HG03159 (cell line): Measurements from ENCODE around the gene NTN1.

Experiments
- ATAC-seq: cut with Tn5 transposase; IDR thresholded peaks from one replicate; pipeline ENCODE4 v1.9.1; 2021; ENCODE audit warnings: mild to moderate bottlenecking, moderate library complexity; ENCODE audit not compliant: unreplicated experiment

NTN1 gene

DNA sequence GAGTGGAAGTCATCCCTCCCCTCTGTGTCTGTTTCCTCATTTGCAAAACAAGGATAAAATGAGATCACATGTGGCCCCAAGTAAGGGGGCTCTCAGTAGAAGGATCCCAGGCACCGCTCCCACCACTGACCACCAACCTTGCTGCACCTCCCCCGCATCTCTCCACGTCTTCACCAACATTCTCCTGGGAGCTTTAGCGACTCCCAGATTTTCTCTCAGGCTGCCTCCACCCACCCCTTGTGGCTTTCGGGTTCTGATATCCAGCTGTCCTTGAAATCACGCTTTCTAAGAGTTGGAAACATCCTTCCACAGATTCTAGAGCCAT lies 16.4 kb upstream of the NTN1 start:
- no peak for ATAC-seq

DNA sequence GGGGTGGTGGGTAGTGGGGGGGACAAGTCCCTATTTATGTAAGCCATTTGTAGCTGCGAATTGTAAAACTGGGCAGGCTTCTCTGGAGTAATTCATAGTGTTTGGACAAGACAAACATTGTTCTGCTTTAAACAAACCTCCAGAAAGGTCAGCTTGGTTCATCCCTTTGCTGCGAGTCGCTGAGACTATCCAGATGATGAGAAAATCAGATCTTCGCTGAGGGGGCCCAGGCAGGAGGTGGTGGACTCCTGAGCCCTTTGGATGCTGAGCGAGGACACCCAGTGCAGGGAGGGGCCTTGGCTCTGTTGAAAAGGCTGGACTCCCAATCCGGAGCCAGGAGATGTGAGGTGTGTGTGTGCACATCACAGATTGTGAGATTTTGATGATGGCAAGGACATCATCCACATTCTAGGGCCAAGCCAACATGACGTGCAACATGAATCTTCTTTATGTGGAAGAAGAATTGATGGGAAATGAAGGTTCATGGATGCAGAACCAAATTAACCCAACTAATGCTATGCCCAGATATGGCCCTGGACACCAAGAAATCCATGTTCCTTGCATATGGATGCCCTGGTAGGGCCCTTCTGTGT lies 15.0 kb upstream of the NTN1 start:
- ATAC-seq, result no peak

DNA sequence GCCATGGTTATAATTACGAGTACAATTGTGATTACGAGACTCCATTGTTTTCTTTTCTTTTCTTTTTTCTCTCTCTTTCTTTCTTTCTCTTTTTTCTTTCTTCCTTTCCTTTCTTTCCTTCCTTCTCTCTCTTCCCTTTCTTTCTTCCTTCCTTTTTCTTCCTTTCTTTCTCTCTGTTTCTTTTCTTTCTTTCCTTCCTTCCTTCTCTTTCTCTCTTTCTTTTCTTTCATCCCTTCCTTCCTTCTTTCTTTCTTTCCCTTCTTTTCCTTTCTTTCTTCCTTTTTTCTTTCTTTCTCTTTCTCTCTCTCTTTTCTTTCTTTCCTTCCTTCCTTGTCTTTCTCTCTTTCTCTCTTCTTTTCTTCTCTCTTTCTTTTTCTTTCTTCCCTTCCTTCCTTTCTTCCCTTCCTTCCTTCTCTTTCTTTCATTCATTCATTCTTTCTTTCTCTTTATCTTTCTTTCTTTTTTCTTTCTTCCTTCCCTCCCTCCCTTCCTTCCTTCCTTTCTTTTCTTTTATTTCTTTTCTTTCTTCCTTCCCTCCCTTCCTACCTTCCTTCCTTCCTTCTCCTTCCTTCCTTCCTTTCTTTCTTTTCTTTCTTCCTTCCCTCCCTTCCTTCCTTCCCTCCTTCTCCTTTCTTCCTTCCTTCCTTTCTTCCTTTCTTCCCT lies 14.1 kb upstream of the NTN1 start:
- no peak for ATAC-seq

DNA sequence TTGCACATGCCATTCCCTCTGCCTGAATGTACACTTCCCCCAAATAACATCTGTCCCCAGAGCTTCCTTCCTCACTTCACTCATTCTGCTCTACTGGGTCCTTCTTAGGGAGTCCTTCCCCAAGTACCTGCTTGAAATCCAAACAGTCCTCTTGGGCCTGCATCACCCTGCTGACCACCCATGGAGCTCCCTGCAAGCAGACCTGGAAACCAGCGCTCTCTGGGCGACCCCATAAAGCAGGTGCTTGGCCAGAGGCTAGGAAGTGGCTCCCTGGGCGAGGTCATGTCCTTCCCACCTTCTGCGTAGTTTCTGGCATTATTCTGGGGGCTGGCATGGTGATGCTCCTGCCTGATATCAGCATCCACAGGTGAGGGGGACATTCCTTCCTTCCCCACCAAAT lies 12.2 kb upstream of the NTN1 start:
- ATAC-seq, result no peak

DNA sequence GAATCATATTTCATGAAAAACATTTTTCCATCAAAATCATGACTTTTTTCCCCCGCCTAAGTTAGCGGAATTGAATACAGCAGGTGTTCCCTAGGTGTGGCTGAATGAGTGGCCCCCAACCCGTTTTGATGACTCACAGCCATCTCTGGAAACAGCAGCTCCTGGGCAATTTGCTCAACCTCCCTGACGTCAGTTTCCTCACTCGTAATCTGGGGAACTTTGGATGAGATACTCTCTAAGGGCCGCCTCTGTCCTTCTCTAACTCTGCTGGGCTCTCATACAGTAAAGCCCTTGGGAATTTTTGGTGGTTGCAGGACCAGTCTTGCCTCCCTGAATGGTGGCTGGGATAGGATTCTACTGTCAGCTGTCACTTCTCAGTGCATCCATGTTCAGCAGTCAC lies 11.6 kb upstream of the NTN1 start:
- no peak for ATAC-seq

DNA sequence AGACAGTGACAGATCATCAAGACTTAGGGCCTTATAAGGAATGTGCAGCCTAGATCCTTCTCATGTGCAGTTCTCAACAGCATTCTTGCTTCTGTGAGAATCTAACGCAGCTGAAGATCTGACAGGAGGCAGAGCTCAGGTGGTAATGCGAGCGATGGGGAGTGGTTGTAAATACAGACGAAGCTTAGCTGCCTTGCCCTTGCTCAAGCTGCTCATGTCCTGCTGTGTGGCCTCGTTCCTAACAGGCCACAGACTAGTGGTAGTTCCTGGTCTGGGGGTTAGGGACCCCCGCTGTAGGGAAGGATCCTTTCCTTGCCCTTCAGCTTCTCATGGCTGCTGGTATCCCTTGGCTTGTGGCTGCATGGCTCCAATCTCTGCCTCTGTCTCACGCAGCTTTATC lies 10.3 kb upstream of the NTN1 start:
- no peak for ATAC-seq

DNA sequence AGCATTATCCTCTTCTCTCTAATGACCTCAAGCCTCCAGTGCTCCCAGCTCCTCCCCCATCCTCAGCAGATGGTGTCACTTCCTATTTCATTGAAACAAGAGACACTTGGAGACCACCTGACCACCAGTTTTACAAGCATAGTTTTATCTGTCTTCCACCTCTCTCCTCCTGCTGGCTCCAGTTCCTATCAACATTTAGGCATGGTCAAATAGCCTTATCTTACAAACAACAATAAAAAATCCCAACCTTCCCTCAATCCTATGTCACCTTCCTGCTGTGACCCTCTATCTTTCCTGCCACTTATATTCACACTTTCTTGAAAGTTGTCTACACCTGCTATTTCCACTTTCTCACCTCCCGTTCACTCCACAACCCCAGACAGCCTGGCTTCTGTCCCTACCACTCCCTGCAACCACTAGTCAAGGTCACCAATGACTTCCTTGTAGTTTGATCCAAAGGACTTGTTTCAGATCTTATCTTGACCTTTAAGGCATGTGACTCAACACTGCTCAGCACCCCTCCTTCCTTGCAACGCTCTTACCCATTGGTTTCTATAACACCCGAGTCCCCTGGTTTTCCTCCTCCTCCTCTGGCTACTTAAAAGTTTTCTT lies 4.3 kb upstream of the NTN1 start:
- ATAC-seq, result no peak

DNA sequence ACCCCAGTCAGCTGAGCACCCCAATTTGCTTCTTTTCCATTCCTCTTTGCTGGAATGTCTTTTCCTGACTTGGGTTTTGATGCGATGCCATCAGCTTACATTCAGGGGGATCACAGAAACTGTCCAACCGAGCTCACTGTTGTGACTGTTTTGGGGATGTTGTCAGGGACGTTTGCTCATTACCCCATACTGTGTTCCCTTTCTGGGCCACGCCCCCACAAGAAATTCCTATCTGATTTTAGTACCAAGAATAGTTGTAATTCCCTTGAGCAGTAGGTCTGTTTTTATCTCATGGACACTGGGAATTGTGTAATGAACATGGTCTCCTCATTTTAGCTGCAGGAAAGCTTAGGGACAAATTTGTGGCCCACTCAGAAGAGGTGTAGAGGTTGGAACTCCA lies 2.6 kb upstream of the NTN1 start:
- ATAC-seq, result no peak

DNA sequence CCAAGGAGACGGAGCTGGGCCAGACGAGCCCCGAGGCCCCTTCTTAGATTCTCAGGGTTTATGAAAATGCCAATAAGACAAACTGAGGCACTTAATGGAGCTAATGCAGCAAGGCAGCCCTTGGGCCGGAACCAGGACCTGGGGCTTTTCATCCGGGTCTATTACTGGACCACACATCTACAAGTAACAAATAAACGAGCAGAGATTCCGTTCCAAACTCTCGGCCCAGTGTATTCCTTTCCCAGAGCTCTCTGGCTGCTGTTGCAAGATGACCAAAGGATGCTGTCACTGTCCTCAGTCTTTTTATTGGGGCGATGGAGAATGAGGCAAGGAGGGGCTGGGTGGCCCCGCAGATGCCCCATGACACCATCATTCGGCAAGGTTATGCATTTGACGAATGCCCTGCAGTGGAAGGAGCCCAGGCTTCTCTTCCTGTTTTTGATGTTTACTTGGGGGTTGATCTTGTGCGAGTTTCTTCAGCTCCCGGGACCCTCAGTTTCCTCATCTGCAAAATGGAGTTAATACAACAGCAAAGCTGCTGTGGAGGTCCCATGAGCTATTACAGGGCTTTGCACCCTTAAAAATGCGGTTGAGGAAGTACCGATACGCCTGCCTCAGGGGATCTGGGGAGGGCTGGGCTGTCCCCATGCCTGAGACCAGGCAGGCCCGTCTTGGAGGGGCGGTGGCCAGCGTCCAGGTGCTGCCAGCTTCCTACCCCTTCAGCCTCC lies 1.1 kb upstream of the NTN1 start:
- ATAC-seq, result no peak

DNA sequence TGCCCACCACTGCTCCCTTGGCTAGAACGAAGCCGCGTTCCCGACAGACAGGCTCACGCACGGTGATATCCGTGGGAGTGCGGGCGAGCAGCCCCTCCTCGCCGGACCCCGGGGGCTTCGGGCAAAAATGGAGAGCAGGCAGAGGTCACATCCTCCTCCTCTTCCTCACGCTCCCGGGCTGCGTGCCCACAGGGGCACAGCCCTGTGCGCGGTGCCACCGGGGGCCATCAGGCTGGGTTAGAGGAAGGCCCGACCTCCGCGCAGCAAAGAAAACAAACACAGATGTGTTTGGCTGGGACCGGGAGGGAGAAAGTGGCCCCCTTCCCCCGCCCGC lies 519 bp upstream of the NTN1 start:
- ATAC-seq, result no peak

DNA sequence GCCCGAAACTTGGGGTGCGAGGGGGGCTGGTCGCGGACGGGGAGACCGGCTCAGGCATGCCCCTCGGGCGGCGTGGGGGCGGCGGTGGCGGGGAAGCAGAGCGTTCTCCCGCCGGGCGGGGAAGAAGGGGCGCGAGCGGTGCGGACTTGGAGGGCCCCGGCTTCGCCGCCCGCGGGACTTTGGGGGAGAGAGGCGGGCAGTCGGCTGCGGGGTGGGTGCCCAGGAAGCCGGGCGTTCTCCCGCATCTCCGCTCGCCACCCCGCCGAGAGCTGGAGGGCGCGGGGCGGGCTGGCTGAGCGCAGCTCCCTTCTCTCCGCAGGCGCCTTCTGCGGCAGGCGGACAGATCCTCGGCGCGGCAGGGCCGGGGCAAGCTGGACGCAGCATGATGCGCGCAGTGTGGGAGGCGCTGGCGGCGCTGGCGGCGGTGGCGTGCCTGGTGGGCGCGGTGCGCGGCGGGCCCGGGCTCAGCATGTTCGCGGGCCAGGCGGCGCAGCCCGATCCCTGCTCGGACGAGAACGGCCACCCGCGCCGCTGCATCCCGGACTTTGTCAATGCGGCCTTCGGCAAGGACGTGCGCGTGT lies 772 bp downstream of the NTN1 start:
- ATAC-seq, result no peak

DNA sequence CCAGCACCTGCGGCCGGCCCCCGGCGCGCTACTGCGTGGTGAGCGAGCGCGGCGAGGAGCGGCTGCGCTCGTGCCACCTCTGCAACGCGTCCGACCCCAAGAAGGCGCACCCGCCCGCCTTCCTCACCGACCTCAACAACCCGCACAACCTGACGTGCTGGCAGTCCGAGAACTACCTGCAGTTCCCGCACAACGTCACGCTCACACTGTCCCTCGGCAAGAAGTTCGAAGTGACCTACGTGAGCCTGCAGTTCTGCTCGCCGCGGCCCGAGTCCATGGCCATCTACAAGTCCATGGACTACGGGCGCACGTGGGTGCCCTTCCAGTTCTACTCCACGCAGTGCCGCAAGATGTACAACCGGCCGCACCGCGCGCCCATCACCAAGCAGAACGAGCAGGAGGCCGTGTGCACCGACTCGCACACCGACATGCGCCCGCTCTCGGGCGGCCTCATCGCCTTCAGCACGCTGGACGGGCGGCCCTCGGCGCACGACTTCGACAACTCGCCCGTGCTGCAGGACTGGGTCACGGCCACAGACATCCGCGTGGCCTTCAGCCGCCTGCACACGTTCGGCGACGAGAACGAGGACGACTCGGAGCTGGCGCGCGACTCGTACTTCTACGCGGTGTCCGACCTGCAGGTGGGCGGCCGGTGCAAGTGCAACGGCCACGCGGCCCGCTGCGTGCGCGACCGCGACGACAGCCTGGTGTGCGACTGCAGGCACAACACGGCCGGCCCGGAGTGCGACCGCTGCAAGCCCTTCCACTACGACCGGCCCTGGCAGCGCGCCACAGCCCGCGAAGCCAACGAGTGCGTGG lies 1.5 kb downstream of the NTN1 start:
- ATAC-seq, result no peak

DNA sequence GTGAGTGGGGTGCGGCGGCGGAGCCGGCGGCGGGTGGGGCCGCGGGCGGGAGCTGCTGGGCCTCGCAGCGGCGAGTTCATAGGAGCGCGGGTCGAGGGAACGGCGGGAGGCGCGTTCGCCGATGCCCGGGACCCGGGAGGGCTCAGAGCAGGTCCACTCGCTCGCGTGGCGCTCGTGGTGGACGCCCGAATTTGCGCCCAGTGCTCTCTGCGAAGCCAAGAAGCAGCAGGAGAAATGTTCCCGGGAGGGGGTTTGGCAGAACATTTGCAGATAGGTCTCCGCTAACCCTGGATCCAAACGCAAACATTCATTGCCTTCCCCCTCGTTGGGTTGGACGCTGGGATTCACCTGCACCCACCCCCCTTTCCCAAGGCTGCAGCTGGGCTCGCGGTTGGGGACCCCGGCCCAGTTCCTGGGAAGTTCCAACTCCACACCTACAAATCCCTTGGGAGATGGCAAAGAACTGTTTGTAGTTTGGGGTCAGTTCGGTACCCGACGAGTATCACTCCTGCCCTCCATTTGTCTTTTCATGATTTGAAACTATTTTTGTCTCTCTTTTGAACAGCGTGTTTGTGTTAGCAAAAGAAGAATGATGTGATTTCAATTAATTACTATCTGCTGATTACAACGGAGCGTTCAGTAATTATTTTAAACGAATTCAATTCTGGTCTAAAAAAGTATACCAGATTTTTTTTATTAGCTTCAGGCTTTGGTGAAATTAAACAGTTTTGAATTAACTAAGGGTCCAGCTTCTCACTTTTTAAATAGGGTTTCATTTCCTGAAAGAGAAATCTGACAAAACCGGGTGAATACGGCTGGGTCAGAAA lies 2.3 kb downstream of the NTN1 start:
- ATAC-seq, result no peak

DNA sequence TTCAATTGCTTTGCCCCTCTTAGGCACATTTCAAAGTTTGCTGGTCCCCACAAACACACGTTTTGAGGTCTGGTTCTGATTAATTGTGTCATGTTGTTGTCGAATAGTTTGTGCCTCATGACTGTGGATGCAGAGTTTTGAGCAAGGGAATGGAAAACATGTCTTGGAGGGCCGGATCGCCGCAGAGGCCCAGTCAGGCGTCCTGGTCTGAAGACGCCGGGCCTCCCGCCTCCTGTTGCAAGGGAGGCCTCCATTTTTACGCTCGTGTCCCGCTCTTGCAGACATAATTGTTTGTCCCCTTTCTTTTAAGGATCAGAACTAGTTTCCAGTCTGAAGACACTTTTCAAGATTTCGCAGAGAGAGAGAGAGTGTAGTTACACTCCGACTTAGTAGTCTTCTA lies 3.2 kb downstream of the NTN1 start:
- no peak for ATAC-seq

DNA sequence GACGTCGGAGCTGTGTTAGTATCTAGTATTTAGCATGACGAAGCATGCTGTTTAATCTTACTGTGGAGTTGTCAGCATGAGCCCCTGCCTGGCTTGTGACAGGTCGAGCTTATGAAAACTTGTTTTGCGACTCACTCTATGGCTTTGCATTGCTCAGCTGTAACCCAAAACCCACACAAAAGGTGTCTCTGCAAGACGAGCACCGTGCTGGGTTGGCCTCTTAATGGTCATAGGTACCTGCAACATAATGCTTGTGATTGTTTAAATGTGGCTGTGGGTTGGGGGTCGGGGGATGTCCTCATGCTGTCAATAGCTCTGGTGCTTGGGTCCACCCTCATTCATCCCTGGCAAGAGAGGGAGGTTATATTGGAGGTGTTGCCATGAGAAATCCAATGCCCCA lies 5.4 kb downstream of the NTN1 start:
- ATAC-seq, result no peak

DNA sequence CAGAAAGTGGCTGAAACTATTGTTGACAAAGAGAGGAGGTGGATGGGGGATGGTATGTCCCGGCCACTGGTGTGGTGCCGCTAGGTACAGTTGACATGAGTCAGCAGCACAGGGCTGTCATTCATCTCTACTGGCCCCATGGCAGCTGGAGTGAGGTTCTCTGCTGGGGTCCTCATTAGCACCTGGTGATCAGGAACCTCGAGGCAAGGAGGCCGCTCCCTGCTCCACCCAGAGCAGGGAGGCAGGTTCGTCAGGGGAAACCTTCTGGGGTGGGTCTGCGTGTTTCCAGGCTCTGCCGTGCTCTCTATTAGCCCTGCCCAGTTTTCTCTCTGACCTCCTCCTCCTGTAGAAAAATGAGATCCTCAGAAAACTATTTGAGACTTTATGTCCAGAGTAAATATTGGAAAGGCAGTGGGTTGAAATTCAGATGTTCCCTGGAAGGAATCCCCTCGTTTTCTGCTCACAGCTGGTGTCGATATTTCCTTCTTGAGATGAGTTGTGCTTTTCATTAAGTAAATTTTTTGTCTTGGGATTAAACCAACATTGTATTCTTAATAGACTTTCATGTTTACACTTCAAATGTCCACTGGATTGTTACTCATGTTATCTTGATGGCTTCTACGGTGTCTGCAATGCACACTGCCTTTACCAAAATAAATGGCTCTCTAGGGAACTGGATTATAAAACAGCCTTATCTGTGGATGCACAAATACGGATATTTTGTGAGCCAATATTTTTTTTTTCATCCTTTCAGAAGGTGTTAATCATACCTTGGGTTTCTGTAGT lies 7.1 kb downstream of the NTN1 start:
- no peak for ATAC-seq

DNA sequence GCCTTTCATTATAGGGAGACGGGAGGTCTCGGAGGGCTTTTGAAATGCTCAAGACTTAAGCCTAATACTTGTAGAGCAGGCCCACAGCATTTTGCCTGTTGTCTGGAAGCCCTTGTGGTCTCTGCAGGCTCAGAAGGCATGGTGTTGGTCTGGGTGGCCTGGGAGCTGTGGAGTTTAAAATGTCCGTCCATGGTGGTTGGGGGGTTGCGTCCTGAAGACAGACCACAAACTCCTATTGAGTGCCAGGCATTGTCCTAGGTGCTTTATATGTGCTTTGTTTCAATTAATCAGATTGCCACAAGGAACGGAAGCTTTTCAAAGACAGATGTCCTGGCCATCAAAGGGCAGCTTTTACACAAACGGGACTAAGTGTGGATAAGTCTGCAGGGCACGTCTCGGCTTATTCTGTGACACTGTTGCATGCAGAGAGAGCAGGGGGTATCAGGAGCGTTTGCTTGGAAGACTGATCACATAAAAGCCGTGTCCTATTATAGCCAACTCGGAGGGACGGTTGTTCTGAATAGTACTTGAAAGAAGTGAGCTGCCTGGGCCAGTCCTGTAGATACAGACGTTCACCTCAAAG lies 7.8 kb downstream of the NTN1 start:
- ATAC-seq, result no peak

DNA sequence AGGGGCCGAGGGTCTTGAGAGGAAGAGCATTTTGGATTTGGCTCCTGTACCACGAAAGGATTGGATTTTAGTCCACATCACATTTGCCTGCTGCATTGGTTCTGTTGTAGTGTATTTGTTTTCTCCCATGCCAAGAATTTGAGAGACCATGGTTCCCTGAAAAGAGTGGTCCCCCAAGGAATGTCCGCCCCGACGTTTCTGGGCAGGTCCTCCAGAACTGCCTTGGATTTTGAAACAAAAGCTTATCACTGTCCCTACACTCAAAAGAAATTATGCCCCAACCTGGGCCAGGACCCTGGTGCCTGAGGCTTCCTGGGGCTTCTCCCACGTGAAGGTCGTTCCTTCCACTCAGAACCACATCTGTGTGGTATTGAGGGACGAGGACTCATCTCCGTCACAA lies 10.8 kb downstream of the NTN1 start:
- no peak for ATAC-seq

DNA sequence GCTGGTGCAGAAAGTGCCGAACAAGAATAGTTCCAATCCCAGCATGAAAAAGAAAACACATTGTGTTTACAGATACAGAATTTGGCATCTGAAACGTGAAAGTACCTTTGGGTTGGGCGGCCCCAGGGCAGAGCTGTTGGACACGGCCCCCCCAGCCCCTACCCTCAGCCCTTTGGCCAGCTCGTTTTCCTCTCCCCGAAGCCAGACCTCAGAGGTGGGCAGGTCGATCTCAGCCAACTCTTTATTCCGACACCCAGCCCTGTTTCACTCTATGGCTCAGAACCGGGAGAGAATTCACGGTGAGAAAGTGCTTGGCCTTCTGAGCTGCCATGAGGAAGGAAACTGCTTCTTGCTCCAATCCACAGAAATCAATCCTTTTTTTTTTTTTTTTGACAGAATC lies 11.3 kb downstream of the NTN1 start:
- ATAC-seq, result no peak
